ENCODE data around the gene MATN4. TPM values are rescaled to one million over a fixed set of nuclear protein-coding genes. Genes with fewer than 3 reads are reported as not detected.

MATN4 gene
- total RNA-seq, 1 experiment from 2014 or later, result 0.17 TPM

DNA sequence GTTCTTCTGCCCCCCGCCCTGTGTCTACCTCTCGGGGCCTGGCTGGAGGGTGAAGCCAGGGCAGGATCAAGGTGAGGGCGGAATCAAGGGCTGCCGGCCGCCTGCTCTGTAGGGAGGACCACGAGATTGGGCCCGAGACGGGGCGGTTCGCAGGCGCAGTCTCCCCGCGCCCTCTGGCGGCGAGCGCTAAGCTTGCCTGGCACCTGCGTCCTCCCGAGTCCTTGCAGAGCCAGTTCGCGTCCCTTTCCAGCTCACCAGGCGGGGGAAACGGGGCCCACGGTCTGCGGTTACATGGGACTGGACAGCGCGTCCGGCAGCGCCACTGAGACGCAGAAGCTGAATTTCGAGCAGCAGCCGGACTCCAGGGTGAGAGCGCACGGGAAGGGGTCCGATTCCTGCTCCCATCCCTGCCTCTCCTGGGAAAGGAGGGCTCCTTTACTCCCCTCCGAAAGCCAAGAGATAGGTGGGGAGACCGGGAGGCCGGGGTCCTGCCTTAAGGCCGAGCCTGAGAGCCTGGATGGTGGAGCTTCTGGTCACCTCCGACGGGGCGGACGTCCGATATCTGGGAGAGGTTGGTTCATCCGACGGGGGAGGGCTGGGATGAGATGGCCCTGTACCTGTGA, 3.6 kb upstream of the MATN4 start:
- peak; percentile 92 for DNase-seq
- no peak overlapping the region for H3K4me3 Mint-ChIP-seq (ENCODE audit: low read depth, unreplicated experiment)
- no peak overlapping the region for H3K27ac Mint-ChIP-seq (ENCODE audit: unreplicated experiment)
- peaks cover 94% of the 10 kb centered on the region for H3K27me3 Mint-ChIP-seq (ENCODE audit: unreplicated experiment)
- no peaks in the 10 kb centered on the region for H3K36me3 Mint-ChIP-seq (ENCODE audit: insufficient read depth, unreplicated experiment)
- intact Hi-C loops (cut with micrococcal nuclease; ENCODE audit: unreplicated experiment), result loop anchor here (1.0 kb wide), 1 partner anchor 300 kb away; no protein-coding TSS in a partner anchor
- H3K9me3 Mint-ChIP-seq (ENCODE audit: low read depth, unreplicated experiment), result no peaks in the 10 kb centered on the region
- TF ChIP-seq, protein P1, sequence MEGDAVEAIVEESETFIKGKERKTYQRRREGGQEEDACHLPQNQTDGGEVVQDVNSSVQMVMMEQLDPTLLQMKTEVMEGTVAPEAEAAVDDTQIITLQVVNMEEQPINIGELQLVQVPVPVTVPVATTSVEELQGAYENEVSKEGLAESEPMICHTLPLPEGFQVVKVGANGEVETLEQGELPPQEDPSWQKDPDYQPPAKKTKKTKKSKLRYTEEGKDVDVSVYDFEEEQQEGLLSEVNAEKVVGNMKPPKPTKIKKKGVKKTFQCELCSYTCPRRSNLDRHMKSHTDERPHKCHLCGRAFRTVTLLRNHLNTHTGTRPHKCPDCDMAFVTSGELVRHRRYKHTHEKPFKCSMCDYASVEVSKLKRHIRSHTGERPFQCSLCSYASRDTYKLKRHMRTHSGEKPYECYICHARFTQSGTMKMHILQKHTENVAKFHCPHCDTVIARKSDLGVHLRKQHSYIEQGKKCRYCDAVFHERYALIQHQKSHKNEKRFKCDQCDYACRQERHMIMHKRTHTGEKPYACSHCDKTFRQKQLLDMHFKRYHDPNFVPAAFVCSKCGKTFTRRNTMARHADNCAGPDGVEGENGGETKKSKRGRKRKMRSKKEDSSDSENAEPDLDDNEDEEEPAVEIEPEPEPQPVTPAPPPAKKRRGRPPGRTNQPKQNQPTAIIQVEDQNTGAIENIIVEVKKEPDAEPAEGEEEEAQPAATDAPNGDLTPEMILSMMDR (IDR thresholded peaks at IDR 0.05; ENCODE audit: unreplicated experiment), result peak; percentile 93
- no TSS peak for BruUV-seq (replicated peaks)
- CTCF ChIA-PET, result interaction anchor here (0.6 to 3.8 kb wide), 15 partner anchors 11 to 926 kb away, joined by 3 to 22 read pairs (median 4); partner anchors contain the start of genes PIGT and SYS1
- no peaks in the 10 kb centered on the region for H3K4me1 Mint-ChIP-seq (ENCODE audit: low read depth, unreplicated experiment)

DNA sequence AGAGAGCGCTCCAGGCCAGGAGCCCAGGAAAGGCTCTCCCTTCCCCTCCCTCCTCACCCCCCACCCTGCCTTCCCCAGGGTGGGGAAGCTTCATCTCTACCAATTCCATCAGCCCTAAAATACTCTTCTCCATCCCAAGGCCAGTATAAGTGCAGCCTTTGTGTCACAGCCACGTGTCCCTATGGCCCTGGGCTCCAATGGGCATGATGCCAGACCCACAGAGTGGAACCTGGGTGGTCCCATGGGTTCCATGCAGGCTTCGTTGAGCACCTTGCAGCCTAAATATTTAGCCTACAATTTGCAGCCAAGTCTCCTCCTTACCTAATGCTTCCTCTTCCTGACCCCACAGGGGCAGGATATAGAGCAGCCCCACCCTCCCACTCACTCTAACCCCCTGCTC, 976 bp upstream of the MATN4 start:
- no peak overlapping the region for H3K27ac Mint-ChIP-seq (ENCODE audit: unreplicated experiment)
- H3K4me3 Mint-ChIP-seq (ENCODE audit: low read depth, unreplicated experiment), result no peak overlapping the region
- no peak for DNase-seq
- intact Hi-C loops (cut with micrococcal nuclease; ENCODE audit: unreplicated experiment), result no loop called here
- TF ChIP-seq, protein P1 (IDR thresholded peaks at IDR 0.05; ENCODE audit: unreplicated experiment), result no peak
- H3K4me1 Mint-ChIP-seq (ENCODE audit: low read depth, unreplicated experiment), result no peaks in the 10 kb centered on the region
- peaks cover 72% of the 10 kb centered on the region for H3K27me3 Mint-ChIP-seq (ENCODE audit: unreplicated experiment)
- no peaks in the 10 kb centered on the region for H3K9me3 Mint-ChIP-seq (ENCODE audit: low read depth, unreplicated experiment)
- CTCF ChIA-PET, result interaction anchor here (1.1 to 1.3 kb wide), 2 partner anchors 10 to 16 kb away, joined by 3 to 4 read pairs; no protein-coding TSS in a partner anchor
- no TSS peak for BruUV-seq (replicated peaks)
- no peaks in the 10 kb centered on the region for H3K36me3 Mint-ChIP-seq (ENCODE audit: insufficient read depth, unreplicated experiment)

DNA sequence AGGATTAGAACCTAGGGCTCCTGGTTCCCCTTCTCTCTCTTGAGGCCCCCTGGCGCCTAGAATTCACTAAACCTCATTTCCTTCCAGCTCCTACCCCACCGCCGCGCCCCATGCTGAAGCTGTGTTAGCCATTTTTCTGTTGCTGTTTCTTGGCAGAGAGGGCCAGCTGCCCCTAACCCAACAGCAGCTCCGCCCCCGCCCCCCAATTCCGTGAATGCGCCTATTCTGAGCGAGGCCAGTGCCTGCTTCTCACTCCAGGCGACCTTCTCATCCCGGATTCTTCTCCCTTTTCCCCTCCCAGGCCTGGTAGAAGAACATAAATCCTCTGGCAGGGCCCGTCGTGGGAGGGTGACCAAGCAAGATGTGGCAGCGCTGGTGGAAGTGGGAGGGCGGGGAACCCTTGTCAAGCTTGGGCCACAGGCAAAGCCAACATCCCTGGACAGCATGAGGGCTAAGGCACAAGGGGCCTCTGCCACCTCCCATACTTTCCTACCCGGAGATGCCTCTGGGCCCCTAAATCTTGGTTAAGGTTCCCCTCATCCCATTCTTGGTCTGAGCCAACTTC, 941 bp downstream of the MATN4 start:
- Mint-ChIP-seq H3K36me3 (ENCODE audit: insufficient read depth, unreplicated experiment) (no peaks in the 10 kb centered on the region), H3K9me3 (ENCODE audit: low read depth, unreplicated experiment) (no peaks in the 10 kb centered on the region), H3K27ac (ENCODE audit: unreplicated experiment) (no peak overlapping the region), H3K27me3 (ENCODE audit: unreplicated experiment) (peaks cover 72% of the 10 kb centered on the region), H3K4me3 (ENCODE audit: low read depth, unreplicated experiment) (no peak overlapping the region), H3K4me1 (ENCODE audit: low read depth, unreplicated experiment) (no peaks in the 10 kb centered on the region)
- BruUV-seq (replicated peaks), result no TSS peak
- TF ChIP-seq, protein P1 (IDR thresholded peaks at IDR 0.05; ENCODE audit: unreplicated experiment), result no peak
- CTCF ChIA-PET, result interaction anchor here (0.6 kb wide), 1 partner anchor 249 kb away, joined by 3 read pairs; no protein-coding TSS in a partner anchor
- no peak for DNase-seq
- intact Hi-C loops (cut with micrococcal nuclease; ENCODE audit: unreplicated experiment), result no loop called here

DNA sequence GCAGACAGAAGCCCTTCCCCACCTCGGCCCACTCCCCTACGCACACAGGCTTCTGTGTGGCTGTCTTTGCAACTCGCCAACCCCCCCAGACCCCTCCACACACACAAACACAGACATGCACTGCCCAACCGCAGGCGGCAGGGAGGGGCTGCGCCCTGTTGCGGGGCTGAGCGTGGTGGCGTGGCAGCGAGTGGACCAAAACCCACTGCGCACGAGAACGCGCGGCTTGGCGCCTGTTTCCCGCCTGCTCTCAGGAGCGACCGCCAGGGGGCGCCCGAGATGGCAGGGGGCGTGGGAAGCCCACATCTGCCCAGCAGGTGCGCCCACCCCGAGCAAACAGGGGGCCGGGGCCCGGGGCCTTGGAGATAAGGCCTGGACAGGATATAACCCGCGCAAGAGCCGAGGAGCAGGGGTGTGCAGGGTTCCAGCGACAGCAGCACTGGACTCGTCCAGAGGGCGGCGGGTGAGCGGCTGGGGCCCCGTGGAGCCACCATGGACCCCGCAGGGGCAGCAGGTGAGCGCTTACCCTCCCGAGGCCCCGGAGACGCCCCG, 1.6 kb downstream of the MATN4 start, which contains the start of gene RBPJL:
RBPJL (plus strand) TSS at position 410 of the 552 bp plus-strand sequence; CDS start at position 493, 83 bp downstream.
- BruUV-seq (replicated peaks), result no TSS peak

More for the DNA sequence above, 1.6 kb downstream of the MATN4 start, which contains the start of gene RBPJL:
- Mint-ChIP-seq H3K27me3 (ENCODE audit: unreplicated experiment) (peaks cover 72% of the 10 kb centered on the region), H3K27ac (ENCODE audit: unreplicated experiment) (no peak within 1 kb of the TSS), H3K36me3 (ENCODE audit: insufficient read depth, unreplicated experiment) (no peaks in the 10 kb centered on the region), H3K4me3 (ENCODE audit: low read depth, unreplicated experiment) (no peak within 1 kb of the TSS), H3K4me1 (ENCODE audit: low read depth, unreplicated experiment) (no peaks in the 10 kb centered on the region), H3K9me3 (ENCODE audit: low read depth, unreplicated experiment) (no peaks in the 10 kb centered on the region)
- DNase-seq, result peak; percentile 41
- CTCF ChIA-PET, result interaction anchor here (0.6 kb wide), 1 partner anchor 248 kb away, joined by 3 read pairs; no protein-coding TSS in a partner anchor
- intact Hi-C loops (cut with micrococcal nuclease; ENCODE audit: unreplicated experiment), result no loop called here
- TF ChIP-seq, protein P1 (IDR thresholded peaks at IDR 0.05; ENCODE audit: unreplicated experiment), result peak; percentile 99

All from Calu3 (cell line).